Karpas-422 (cell line): Measurements from ENCODE around the gene TCP11X1. TPM values are rescaled to one million over a fixed set of nuclear protein-coding genes. Genes with fewer than 3 reads are reported as not detected.
"Not testable (repeated sequence)": the region's sequence is repeated elsewhere in the genome, so short reads cannot be mapped to it uniquely, and the experiment has no call there.

Source experiments
- DNase-seq: peaks from one replicate; pipeline ENCODE4 v3.0.0-alpha.2; 2015
- H2AFZ ChIP-seq: fragments of 200-600 bp; sonication (generic); 2 replicates; pipeline ENCODE4 v1.6.1; 2014; ENCODE audit warnings: antibody characterized with exemption, low read length, mixed read lengths
- H3K27ac ChIP-seq: fragments of 200-600 bp; sonication (generic); 2 replicates; pipeline ENCODE4 v1.5.1; 2014; ENCODE audit warnings: mild to moderate bottlenecking, low read length, moderate library complexity
- H3K27me3 ChIP-seq: fragments of 200-600 bp; sonication (generic); 2 replicates; pipeline ENCODE4 v1.6.1; 2014; ENCODE audit warnings: low read length, mixed read lengths
- H3K36me3 ChIP-seq: fragments of 200-600 bp; sonication (generic); 2 replicates; pipeline ENCODE4 v1.6.1; 2014; ENCODE audit warnings: low read length, mixed read lengths; ENCODE audit not compliant: insufficient read depth
- H3K4me1 ChIP-seq: fragments of 200-600 bp; sonication (generic); 2 replicates; pipeline ENCODE4 v1.6.1; 2014; ENCODE audit warnings: mild to moderate bottlenecking, low read length, mixed read lengths
- H3K4me2 ChIP-seq: fragments of 200-600 bp; sonication (generic); 2 replicates; pipeline ENCODE4 v1.6.1; 2014; ENCODE audit warnings: low read length, low read depth, mild to moderate bottlenecking; ENCODE audit not compliant: poor library complexity, severe bottlenecking
- H3K4me3 ChIP-seq: fragments of 200-600 bp; sonication (generic); 2 replicates; pipeline ENCODE4 v1.5.1; 2014; ENCODE audit warnings: mild to moderate bottlenecking, antibody characterized with exemption, low read length, mixed read lengths
- H3K79me2 ChIP-seq: fragments of 200-600 bp; sonication (generic); 2 replicates; pipeline ENCODE4 v1.6.1; 2014; ENCODE audit warnings: mild to moderate bottlenecking, low read length, mixed read lengths
- H3K9ac ChIP-seq: fragments of 200-600 bp; sonication (generic); 2 replicates; pipeline ENCODE4 v1.6.0; 2014; ENCODE audit warnings: low read length
- H3K9me2 ChIP-seq: fragments of 200-600 bp; sonication (generic), shearing (Covaris generic); replicated peaks from 2 replicates; pipeline ENCODE4 v1.6.0; 2014; ENCODE audit warnings: mild to moderate bottlenecking, low read length, moderate library complexity; ENCODE audit not compliant: insufficient read depth
- H3K9me3 ChIP-seq: fragments of 300-700, 200-600 bp; sonication (generic); 2 replicates; pipeline ENCODE4 v1.6.1; 2014; ENCODE audit warnings: low read length, mixed read lengths
- H4K20me1 ChIP-seq: fragments of 200-600 bp; sonication (generic); 2 replicates; pipeline ENCODE4 v1.6.1; 2014; ENCODE audit warnings: mild to moderate bottlenecking, antibody characterized with exemption, low read length, low read depth; ENCODE audit not compliant: insufficient read depth
- total RNA-seq: library from RNA; depleted of rRNA; stranded (reverse); fragments of >200 nt; shearing (Covaris generic); gene quantifications from 2 replicates; pipeline ENCODE4 v1.2.3, GENCODE V29; 2014; ENCODE audit warnings: low replicate concordance; rRNA removed

The TCP11X1 gene
- not detected in 2 replicates for total RNA-seq

DNA sequence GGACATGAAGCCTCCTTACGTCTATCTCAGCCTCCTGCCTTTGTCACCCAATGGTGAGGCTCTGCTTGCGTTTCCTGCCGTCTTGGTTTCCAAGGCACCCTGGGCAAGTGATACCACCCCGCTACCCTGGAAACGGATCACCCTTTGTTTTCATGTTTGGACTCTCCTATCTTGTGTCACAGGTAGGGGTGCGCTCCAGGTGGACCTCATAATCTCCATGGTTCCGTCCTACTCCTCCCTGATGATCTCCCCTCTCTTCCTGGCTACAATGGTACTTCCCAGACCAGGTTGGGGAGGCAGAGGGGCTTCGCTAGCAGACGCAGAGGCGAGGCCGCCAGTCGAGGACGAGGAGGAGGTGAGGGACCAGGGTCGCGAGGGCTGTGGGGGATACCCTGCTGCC, at the start of gene TCP11X1:
TCP11X1 (plus strand) TSS at position 316 of the 400 bp plus-strand sequence.
- not testable (repeated sequence) for H3K27ac ChIP-seq, H4K20me1 ChIP-seq, H3K4me2 ChIP-seq, H2AFZ ChIP-seq, H3K27me3 ChIP-seq, H3K79me2 ChIP-seq, H3K9ac ChIP-seq, DNase-seq, H3K9me2 ChIP-seq, H3K9me3 ChIP-seq, H3K36me3 ChIP-seq, H3K4me1 ChIP-seq, H3K4me3 ChIP-seq

DNA sequence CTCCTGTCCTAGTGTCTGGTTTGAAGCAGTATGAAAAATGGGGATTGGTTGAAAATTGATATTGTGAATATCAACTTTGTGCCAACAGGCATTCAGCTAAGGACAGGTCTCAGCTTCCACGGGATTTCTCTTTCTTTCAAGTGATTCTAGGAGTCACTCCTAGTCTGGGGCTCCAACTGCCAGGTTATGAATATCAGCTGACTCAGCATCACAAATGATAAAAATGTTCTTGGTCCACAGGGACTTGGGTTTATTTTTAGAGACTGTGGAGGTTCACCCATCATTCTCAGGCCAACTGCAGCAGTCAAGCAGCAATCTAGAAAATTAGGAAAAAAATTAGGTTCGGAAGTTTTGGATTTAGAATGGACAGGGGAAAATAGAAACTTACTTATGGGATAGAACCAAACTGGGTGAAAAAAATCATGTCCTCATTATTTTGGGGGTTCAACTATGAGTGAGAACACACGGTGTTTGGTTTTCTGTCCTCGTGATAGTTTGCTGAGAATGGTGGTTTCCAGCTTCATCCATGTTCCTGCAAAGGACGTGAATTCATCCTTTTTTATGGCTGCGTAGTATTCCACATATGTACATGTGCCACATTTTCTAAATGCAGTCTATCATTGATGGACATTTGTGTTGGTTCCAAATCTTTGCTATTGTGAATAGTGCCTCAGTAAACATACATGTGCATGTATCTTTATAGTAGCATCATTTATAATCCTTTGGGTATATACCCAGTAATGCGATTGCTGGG, 29.0 kb upstream of the TCP11X1 start:
- no peak overlapping the region for H2AFZ ChIP-seq
- H3K4me2 ChIP-seq: no peak overlapping the region
- H3K9ac ChIP-seq: no peak overlapping the region
- no peaks in the 10 kb centered on the region for H3K27me3 ChIP-seq
- no peaks in the 10 kb centered on the region for H4K20me1 ChIP-seq
- DNase-seq: no peak
- H3K9me3 ChIP-seq: no peaks in the 10 kb centered on the region
- no peaks in the 10 kb centered on the region for H3K79me2 ChIP-seq
- H3K4me3 ChIP-seq: no peak overlapping the region
- H3K9me2 ChIP-seq: no peaks in the 10 kb centered on the region
- no peaks in the 10 kb centered on the region for H3K36me3 ChIP-seq
- H3K4me1 ChIP-seq: no peaks in the 10 kb centered on the region
- no peak overlapping the region for H3K27ac ChIP-seq

DNA sequence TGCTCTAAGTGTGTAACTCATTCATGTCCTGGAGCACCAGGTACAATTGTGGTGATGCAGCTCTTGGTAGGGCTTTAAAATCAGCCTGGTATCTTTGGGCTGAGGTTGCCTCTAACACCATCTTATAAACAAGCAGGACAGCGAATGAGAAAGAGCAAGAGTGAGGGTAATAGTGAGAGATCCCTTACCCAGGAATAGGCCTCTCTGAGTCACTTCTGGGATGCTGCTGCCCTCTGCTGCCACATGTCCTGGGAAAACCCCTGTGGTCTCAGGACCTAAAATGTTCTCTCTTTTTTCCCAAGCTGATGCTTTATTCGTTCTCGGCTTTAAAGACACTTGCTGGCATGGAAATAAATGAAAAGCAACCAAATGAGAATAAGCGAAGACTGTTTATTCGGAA, 7.2 kb upstream of the TCP11X1 start:
- not testable (repeated sequence) for H3K4me3 ChIP-seq, H3K9ac ChIP-seq, DNase-seq, H3K79me2 ChIP-seq, H3K27ac ChIP-seq, H2AFZ ChIP-seq, H3K9me2 ChIP-seq, H3K4me1 ChIP-seq, H4K20me1 ChIP-seq, H3K4me2 ChIP-seq, H3K36me3 ChIP-seq, H3K27me3 ChIP-seq, H3K9me3 ChIP-seq

DNA sequence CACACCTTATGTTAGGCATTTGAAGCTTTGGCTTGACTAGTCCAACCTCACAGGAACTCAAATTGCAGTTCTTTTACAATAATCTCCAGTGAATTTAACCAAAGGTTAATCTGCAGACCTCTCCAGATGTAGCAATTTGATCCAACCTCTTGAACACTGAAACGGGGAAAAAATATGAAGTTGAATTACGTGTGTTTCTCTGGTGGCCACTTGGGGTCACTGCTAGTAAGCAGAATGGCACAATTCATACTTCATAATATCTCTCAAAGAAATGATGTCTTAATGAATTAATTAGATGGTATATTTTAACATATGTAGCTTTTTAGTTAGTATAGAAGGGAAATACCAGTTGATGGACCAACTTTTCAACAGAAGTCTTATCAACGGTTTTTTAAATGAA, 1.4 kb downstream of the TCP11X1 start:
- not testable (repeated sequence) for H3K27ac ChIP-seq, H2AFZ ChIP-seq, H3K4me3 ChIP-seq, H3K36me3 ChIP-seq, DNase-seq, H3K79me2 ChIP-seq, H3K9me2 ChIP-seq, H4K20me1 ChIP-seq, H3K27me3 ChIP-seq, H3K9ac ChIP-seq, H3K4me2 ChIP-seq, H3K9me3 ChIP-seq, H3K4me1 ChIP-seq

DNA sequence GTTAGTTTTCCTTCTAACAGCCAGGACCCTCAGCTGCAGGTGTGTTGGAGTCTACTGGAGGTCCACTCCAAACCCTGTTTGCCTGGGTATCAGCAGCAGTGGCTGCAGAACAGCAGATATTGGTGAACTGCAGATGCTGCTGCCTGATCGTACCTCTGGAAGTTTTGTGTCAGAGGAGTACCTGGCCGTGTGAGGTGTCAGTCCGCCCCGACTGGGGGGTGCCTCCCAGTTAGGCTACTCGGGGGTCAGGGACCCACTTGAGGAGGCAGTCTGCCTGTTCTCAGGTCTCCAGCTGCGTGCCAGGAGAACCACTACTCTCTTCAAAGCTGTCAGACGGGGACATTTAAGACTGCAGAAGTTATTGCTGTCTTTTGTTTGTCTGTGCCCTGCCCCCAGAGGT, 20.6 kb downstream of the TCP11X1 start:
- not testable (repeated sequence) for H3K27ac ChIP-seq, H3K27me3 ChIP-seq, H3K4me3 ChIP-seq, H3K9me3 ChIP-seq, H3K4me1 ChIP-seq, H3K9ac ChIP-seq, DNase-seq, H3K79me2 ChIP-seq, H4K20me1 ChIP-seq, H3K36me3 ChIP-seq, H3K4me2 ChIP-seq, H2AFZ ChIP-seq, H3K9me2 ChIP-seq

DNA sequence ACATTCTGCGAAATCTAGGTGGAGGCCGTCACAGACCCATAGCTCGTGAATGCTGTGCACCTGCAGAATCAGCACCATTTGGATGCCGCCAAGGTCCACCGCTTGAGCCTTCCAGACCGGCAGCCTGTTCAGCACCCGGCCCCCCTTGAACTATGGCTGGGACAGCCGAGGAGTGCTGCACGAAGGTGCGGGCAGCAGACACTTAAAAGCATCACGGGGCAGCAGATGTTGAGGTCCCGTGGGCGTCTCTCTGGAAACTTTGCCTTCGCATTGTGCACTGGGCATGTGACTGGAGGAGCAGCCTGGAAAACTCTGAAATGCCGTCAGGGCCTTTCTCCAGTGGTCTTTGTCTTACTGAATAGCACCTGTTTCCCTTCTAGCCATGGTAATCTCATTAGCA, 25.2 kb downstream of the TCP11X1 start:
- H3K9me3 ChIP-seq, H3K4me1 ChIP-seq, H3K9me2 ChIP-seq, H2AFZ ChIP-seq, H3K9ac ChIP-seq, H4K20me1 ChIP-seq, H3K36me3 ChIP-seq, H3K4me2 ChIP-seq, DNase-seq, H3K27me3 ChIP-seq, H3K27ac ChIP-seq, H3K79me2 ChIP-seq, H3K4me3 ChIP-seq: not testable (repeated sequence)

DNA sequence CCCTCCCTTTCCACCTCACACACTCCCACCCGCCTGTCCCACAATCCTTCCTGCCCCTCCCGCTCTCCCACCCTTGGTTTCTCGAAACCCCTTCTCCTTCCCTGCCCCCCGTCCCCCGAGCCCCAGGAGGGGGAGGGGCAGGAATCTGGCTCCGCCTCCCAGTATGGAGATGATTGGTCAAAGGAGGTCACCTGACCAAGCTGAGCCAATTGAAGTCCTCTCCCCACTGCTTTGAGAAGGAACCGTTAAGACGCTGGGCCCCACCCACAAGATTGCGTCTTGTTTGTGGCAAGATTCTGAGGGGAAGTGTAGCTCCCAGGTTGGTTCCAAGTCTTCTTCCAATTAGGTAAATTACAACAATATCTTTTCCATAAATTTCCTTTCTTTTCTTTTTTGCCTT, 31.8 kb downstream of the TCP11X1 start, which contains the start of gene NXF2:
NXF2 (plus strand) TSS at position 275 of the 400 bp plus-strand sequence. CDS start 59,912 bp downstream, outside the sequence.
- H3K27me3 ChIP-seq, H3K4me3 ChIP-seq, H3K36me3 ChIP-seq: not testable (repeated sequence)

DNA sequence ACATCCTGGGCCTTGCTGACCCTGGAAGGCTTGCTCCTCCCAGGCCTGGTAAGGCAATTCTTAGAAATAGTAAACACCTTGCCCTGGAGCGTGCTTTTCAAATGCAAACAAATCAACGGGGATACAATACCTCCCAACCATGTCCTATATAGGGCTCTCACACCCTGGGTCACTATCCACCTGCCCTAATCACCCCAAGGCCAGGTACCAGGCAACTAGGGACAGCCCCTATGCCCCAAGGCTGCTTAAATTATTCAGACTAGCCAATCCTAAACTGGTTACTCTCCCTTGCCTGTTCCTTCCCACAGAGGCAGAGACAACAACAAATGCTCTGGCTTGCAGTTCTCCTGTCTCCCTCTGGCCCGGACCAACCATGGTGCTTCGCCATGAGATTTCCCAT, 57.1 kb downstream of the TCP11X1 start:
- not testable (repeated sequence) for H3K27me3 ChIP-seq, H3K36me3 ChIP-seq, H4K20me1 ChIP-seq, H3K27ac ChIP-seq, H3K9ac ChIP-seq, H3K79me2 ChIP-seq, H3K4me2 ChIP-seq, H2AFZ ChIP-seq, DNase-seq, H3K4me1 ChIP-seq, H3K9me3 ChIP-seq, H3K9me2 ChIP-seq, H3K4me3 ChIP-seq

More for the DNA sequence above, 31.8 kb downstream of the TCP11X1 start, which contains the start of gene NXF2:
- not testable (repeated sequence) for H3K27ac ChIP-seq, H3K4me2 ChIP-seq, H2AFZ ChIP-seq, H3K79me2 ChIP-seq, H3K9me3 ChIP-seq, H3K9me2 ChIP-seq, H4K20me1 ChIP-seq, H3K9ac ChIP-seq, DNase-seq, H3K4me1 ChIP-seq
